OCI-LY7 (cell line): ENCODE results near the gene DGKB. TPM values are rescaled to one million over a fixed set of nuclear protein-coding genes. Genes with fewer than 3 reads are reported as not detected.

Experiments used
- BruUV-seq: library from RNA; stranded (reverse); fragments of 400-500 nt; replicated peaks from 2 replicates; lab custom pipeline; 2021; lab: Mats Ljungman, UMichigan
- CTCF ChIA-PET: fragments of 300-600 bp; sonication (Branson Sonifier 250); formaldehyde crosslinking; loops from one replicate; lab custom pipeline; 2022; ENCODE audit warnings: antibody characterized with exemption; ENCODE audit not compliant: unreplicated experiment; lab: Charles Lee
- POLR2A ChIA-PET: fragments of 300-600 bp; sonication (Branson Sonifier 250); formaldehyde crosslinking; loops from one replicate; lab custom pipeline; 2022; ENCODE audit warnings: antibody characterized with exemption; lab: Charles Lee
- DNase-seq: peaks from one replicate; pipeline ENCODE4 v3.0.0-alpha.2; 2015; ENCODE audit warnings: low spot score
- H2AFZ ChIP-seq: fragments of 200-600 bp; sonication (generic), shearing (Covaris generic); 2 replicates; pipeline ENCODE4 v1.6.1; 2014; ENCODE audit warnings: mild to moderate bottlenecking, antibody characterized with exemption, low read length, moderate library complexity
- H3K27ac ChIP-seq: fragments of 200-600 bp; sonication (generic); 2 replicates; pipeline ENCODE4 v1.5.1; 2014; ENCODE audit warnings: mixed run types, low read depth, mild to moderate bottlenecking, moderate library complexity, low read length, inconsistent platforms; ENCODE audit not compliant: poor library complexity, severe bottlenecking
- H3K36me3 ChIP-seq: fragments of 200-600 bp; sonication (generic); 2 replicates; pipeline ENCODE4 v1.6.1; 2014; ENCODE audit warnings: mild to moderate bottlenecking, antibody characterized with exemption, low read length, moderate library complexity, mixed read lengths; ENCODE audit not compliant: insufficient read depth
- H3K4me1 ChIP-seq: fragments of 200-600 bp; sonication (generic); 2 replicates; pipeline ENCODE4 v1.5.1; 2014; ENCODE audit warnings: mild to moderate bottlenecking, low read length; ENCODE audit not compliant: insufficient read depth, poor library complexity, severe bottlenecking
- H3K4me2 ChIP-seq: fragments of 200-600 bp; sonication (generic); 2 replicates; pipeline ENCODE4 v1.6.1; 2014; ENCODE audit warnings: mild to moderate bottlenecking, low read length
- H3K4me3 ChIP-seq: fragments of 200-600 bp; sonication (generic); 2 replicates; pipeline ENCODE4 v1.5.1; 2014; ENCODE audit warnings: mild to moderate bottlenecking, low read depth, low read length; ENCODE audit not compliant: poor library complexity, severe bottlenecking
- H3K79me2 ChIP-seq: fragments of 200-600 bp; sonication (generic); 2 replicates; pipeline ENCODE4 v1.6.1; 2016; ENCODE audit warnings: low read depth, mild to moderate bottlenecking, low read length, moderate library complexity, mixed read lengths; ENCODE audit not compliant: insufficient read depth
- H3K9me2 ChIP-seq: fragments of 200-600 bp; sonication (generic); 2 replicates; pipeline ENCODE4 v1.6.1; 2016; ENCODE audit warnings: mild to moderate bottlenecking, low read length, mixed read lengths; ENCODE audit not compliant: insufficient read depth
- H3K9me3 ChIP-seq: fragments of 200-600 bp; sonication (generic); 2 replicates; pipeline ENCODE4 v1.6.1; 2014; ENCODE audit warnings: mild to moderate bottlenecking, mixed run types, low read length, mixed read lengths
- H4K20me1 ChIP-seq: fragments of 200-600 bp; sonication (generic); 2 replicates; pipeline ENCODE4 v1.6.1; 2014; ENCODE audit warnings: mild to moderate bottlenecking, antibody characterized with exemption, low read length, moderate library complexity, mixed read lengths; ENCODE audit not compliant: insufficient read depth
- EZH2phosphoT487 ChIP-seq: fragments of 200-600 bp; sonication (generic); IDR thresholded peaks from 2 replicates; pipeline ENCODE4 v1.6.1; 2018; ENCODE audit warnings: low read depth, borderline replicate concordance, mild to moderate bottlenecking, mixed run types, antibody characterized with exemption, low read length, moderate library complexity, mixed read lengths
- intact Hi-C: fragments of 100-400 bp; cut with micrococcal nuclease; formaldehyde crosslinking; loops from one replicate; pipeline ENCODE4 v1.10.0; 2022; ENCODE audit not compliant: unreplicated experiment
- total RNA-seq, 2 experiments: library from RNA; depleted of rRNA in 1 of 2; stranded (reverse); fragments of >200 nt in 1 of 2; shearing (Covaris generic) in 1 of 2; gene quantifications; 2 replicates each; pipeline ENCODE4 v1.2.3, GENCODE V29; 2014 to 2022
- TF ChIP-seq, protein P1 (sequence below): fragments of 200-600 bp; sonication (generic); conservative IDR thresholded peaks from 2 replicates; pipeline ENCODE4 v1.5.1; 2014; ENCODE audit warnings: mild to moderate bottlenecking, antibody characterized with exemption, low read length, moderate library complexity, mixed read lengths

DGKB gene
- total RNA-seq, 2 experiments from 2014 or later, result not detected

DNA sequence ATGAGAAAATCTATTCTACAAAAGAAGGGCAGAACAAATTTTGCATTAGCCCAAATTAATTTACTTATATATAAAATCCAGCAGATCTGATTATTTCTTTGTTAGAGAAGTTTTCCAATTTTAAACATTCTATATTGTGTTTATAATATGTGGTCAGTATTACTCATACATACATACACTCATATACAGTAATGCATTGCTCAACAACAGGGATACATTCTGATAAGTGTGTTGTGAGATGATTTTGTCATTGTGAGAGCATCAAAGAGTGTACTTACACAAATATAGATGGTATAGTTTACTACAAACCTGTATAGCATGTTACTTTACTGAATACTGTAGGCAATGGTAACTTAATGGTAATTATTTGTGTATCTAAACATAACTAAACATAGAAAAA, 673.5 kb downstream of the DGKB start:
- no peaks in the 10 kb centered on the region for H3K4me1 ChIP-seq
- H3K4me3 ChIP-seq, result no peak overlapping the region
- no peak overlapping the region for H2AFZ ChIP-seq
- intact Hi-C loops, result no loop called here
- no peaks in the 10 kb centered on the region for H3K9me2 ChIP-seq
- no peaks in the 10 kb centered on the region for H3K79me2 ChIP-seq
- TF ChIP-seq EZH2phosphoT487, result no peak
- TF ChIP-seq, protein P1, sequence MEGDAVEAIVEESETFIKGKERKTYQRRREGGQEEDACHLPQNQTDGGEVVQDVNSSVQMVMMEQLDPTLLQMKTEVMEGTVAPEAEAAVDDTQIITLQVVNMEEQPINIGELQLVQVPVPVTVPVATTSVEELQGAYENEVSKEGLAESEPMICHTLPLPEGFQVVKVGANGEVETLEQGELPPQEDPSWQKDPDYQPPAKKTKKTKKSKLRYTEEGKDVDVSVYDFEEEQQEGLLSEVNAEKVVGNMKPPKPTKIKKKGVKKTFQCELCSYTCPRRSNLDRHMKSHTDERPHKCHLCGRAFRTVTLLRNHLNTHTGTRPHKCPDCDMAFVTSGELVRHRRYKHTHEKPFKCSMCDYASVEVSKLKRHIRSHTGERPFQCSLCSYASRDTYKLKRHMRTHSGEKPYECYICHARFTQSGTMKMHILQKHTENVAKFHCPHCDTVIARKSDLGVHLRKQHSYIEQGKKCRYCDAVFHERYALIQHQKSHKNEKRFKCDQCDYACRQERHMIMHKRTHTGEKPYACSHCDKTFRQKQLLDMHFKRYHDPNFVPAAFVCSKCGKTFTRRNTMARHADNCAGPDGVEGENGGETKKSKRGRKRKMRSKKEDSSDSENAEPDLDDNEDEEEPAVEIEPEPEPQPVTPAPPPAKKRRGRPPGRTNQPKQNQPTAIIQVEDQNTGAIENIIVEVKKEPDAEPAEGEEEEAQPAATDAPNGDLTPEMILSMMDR, result no peak
- no peaks in the 10 kb centered on the region for H3K36me3 ChIP-seq
- no peaks in the 10 kb centered on the region for H3K9me3 ChIP-seq
- no TSS peak for BruUV-seq
- H4K20me1 ChIP-seq, result no peaks in the 10 kb centered on the region
- ChIA-PET CTCF (no interaction called here), POLR2A (no interaction called here)
- H3K4me2 ChIP-seq, result no peak overlapping the region
- no peak for DNase-seq
- H3K27ac ChIP-seq, result no peak overlapping the region

DNA sequence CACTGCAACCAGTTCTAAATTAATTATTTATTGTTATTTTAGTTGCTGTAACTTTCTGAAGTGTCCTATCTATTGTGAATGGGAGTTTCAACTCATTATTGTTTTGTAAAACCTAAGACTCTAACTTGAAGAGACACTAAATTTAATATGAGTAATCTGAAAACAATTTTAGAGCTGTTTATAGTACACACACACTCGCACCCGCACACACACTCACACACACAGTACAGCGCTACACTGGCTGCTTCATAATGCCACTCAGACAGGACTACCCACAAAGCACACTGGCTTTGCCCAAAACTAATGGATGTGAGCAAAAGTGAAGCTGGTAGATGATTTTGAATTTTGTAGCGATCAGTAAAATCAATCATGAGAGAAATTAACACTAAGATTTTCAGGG, 674.2 kb downstream of the DGKB start:
- Histone ChIP-seq H3K9me3 (no peaks in the 10 kb centered on the region), H3K4me1 (no peaks in the 10 kb centered on the region), H3K36me3 (no peaks in the 10 kb centered on the region), H3K79me2 (no peaks in the 10 kb centered on the region), H2AFZ (no peak overlapping the region), H3K4me3 (no peak overlapping the region), H3K4me2 (no peak overlapping the region), H3K9me2 (no peaks in the 10 kb centered on the region), H4K20me1 (no peaks in the 10 kb centered on the region), H3K27ac (no peak overlapping the region)
- ChIA-PET CTCF (no interaction called here), POLR2A (no interaction called here)
- TF ChIP-seq, protein P1, result no peak
- no peak for TF ChIP-seq EZH2phosphoT487
- DNase-seq, result no peak
- no TSS peak for BruUV-seq
- intact Hi-C loops, result no loop called here

DNA sequence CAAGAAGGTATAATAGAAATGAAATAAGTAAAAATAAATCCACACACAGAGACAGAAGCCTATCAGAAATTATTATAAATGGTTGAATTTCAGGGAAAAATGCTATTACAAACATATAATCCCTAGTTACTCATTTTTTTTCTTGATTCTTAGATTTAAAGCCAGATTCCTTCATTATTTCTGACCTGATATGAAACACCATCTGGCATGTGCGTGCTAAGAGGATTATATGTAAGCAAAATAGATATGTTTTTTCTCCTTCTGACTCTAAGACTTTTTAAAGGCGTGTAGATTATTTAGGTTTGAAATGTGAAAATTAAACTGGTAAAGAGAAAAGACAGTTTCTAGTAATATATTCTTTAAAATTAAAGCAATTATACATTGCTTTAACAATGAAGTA, 676.4 kb downstream of the DGKB start:
- H4K20me1 ChIP-seq, result no peaks in the 10 kb centered on the region
- no peaks in the 10 kb centered on the region for H3K79me2 ChIP-seq
- no peak overlapping the region for H2AFZ ChIP-seq
- no TSS peak for BruUV-seq
- no peaks in the 10 kb centered on the region for H3K36me3 ChIP-seq
- H3K9me2 ChIP-seq, result no peaks in the 10 kb centered on the region
- intact Hi-C loops, result no loop called here
- no peak overlapping the region for H3K4me3 ChIP-seq
- no peaks in the 10 kb centered on the region for H3K9me3 ChIP-seq
- H3K27ac ChIP-seq, result no peak overlapping the region
- ChIA-PET POLR2A (interaction anchor here (1.2 kb wide), 1 partner anchor 9 kb away, joined by 4 read pairs; no protein-coding TSS in a partner anchor), CTCF (no interaction called here)
- no peaks in the 10 kb centered on the region for H3K4me1 ChIP-seq
- H3K4me2 ChIP-seq, result no peak overlapping the region
- TF ChIP-seq EZH2phosphoT487, result no peak
- TF ChIP-seq, protein P1, result no peak
- no peak for DNase-seq
